HFFc6 (cell line): ENCODE results near the gene SCFD1. TPM values are rescaled to one million over a fixed set of nuclear protein-coding genes. Genes with fewer than 3 reads are reported as not detected.

Source experiments
- DNase-seq: peaks from one replicate; pipeline ENCODE4 v3.0.0-alpha.2; 2018
- H3K27ac Mint-ChIP-seq: 2 replicates; pipeline ENCODE4 v1.8.0; 2020; ENCODE audit warnings: mild to moderate bottlenecking, mixed read lengths
- H3K27me3 Mint-ChIP-seq: 2 replicates; pipeline ENCODE4 v1.8.0; 2021; ENCODE audit warnings: mild to moderate bottlenecking, moderate library complexity, mixed read lengths; ENCODE audit not compliant: insufficient read depth
- H3K36me3 Mint-ChIP-seq: 2 replicates; pipeline ENCODE4 v1.8.0; 2021; ENCODE audit warnings: low read depth, mixed read lengths
- H3K4me1 Mint-ChIP-seq: 2 replicates; pipeline ENCODE4 v1.8.0; 2020; ENCODE audit warnings: low read depth, mixed read lengths
- H3K4me3 Mint-ChIP-seq: 2 replicates; pipeline ENCODE4 v1.8.0; 2020; ENCODE audit warnings: mild to moderate bottlenecking, moderate library complexity, mixed read lengths
- H3K9me3 Mint-ChIP-seq: 2 replicates; pipeline ENCODE4 v1.8.0; 2020; ENCODE audit warnings: mild to moderate bottlenecking, mixed read lengths
- total RNA-seq, 6 experiments: library from RNA; stranded (reverse); fragmentation: NEBNext Ultra II Directional; extraction: Animal tissue kit (Norgen Biotek cat#: 25700); gene quantifications; 2 replicates in 1 of 6; 3 replicates in 5 of 6; pipeline ENCODE4 v1.2.3, GENCODE V29; 2021
- TF ChIP-seq, protein P1 (sequence below): fragments of 200-600 bp; sonication (generic); IDR thresholded peaks from 2 replicates; pipeline ENCODE4 v1.5.0; 2021; ENCODE audit warnings: antibody characterized with exemption, mild to moderate bottlenecking

Gene SCFD1
- total RNA-seq, 6 experiments from 2014 or later: 105 to 126 (median 113) TPM

DNA sequence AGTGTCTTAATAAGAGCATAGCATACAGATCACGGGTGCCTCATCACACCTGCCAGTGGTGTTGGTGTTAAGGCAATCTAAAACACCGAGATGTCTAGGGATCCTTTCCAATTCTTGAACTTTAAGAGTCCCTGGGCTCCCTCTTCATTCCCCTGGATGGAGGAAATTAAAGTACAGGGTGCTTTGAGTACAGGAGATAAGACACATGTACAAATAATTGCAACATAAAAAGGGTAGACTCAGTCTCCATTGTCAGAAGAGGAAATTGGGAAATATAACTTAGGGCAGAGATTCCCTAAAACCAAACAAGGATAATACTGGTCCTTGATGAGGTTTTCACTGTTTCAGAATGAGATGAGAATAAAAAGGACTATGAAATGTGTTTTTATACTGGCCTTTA, 34.9 kb downstream of the SCFD1 start:
- H3K27ac Mint-ChIP-seq: no peak overlapping the region
- no peak for DNase-seq
- H3K27me3 Mint-ChIP-seq: no peaks in the 10 kb centered on the region
- peaks cover 15% of the 10 kb centered on the region for H3K36me3 Mint-ChIP-seq
- H3K4me1 Mint-ChIP-seq: no peaks in the 10 kb centered on the region
- H3K9me3 Mint-ChIP-seq: no peaks in the 10 kb centered on the region
- TF ChIP-seq, protein P1, sequence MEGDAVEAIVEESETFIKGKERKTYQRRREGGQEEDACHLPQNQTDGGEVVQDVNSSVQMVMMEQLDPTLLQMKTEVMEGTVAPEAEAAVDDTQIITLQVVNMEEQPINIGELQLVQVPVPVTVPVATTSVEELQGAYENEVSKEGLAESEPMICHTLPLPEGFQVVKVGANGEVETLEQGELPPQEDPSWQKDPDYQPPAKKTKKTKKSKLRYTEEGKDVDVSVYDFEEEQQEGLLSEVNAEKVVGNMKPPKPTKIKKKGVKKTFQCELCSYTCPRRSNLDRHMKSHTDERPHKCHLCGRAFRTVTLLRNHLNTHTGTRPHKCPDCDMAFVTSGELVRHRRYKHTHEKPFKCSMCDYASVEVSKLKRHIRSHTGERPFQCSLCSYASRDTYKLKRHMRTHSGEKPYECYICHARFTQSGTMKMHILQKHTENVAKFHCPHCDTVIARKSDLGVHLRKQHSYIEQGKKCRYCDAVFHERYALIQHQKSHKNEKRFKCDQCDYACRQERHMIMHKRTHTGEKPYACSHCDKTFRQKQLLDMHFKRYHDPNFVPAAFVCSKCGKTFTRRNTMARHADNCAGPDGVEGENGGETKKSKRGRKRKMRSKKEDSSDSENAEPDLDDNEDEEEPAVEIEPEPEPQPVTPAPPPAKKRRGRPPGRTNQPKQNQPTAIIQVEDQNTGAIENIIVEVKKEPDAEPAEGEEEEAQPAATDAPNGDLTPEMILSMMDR: no peak
- H3K4me3 Mint-ChIP-seq: no peak overlapping the region

DNA sequence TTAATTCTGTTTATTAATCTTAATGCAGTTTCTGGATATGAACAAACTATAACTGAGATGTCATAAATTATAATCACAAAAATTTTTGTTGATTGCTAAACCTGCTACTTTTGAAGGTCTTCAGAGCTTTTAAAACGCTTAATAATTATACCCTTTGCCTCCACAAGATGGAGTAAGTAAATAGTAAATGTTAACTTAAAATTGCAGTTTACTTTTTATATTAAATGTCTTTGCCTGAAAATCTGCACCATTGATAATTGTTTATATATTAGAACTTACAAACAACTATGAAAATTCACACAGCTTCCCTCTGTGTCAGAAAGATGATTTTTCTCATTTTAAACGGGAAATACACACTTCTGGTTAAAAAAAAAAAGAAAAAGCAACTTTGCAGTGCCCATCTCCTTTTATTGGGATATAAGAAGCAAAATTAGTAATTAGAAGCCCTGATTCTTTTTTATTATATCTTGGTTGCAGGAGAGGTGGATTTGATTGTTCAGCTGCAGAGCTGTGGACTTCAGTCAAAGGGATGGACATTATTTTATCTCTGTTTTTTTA, 35.6 kb downstream of the SCFD1 start:
- Mint-ChIP-seq H3K27me3 (no peaks in the 10 kb centered on the region), H3K4me1 (no peaks in the 10 kb centered on the region), H3K9me3 (no peaks in the 10 kb centered on the region), H3K4me3 (no peak overlapping the region), H3K36me3 (peaks cover 21% of the 10 kb centered on the region), H3K27ac (no peak overlapping the region)
- TF ChIP-seq, protein P1: peak; percentile 71
- no peak for DNase-seq

DNA sequence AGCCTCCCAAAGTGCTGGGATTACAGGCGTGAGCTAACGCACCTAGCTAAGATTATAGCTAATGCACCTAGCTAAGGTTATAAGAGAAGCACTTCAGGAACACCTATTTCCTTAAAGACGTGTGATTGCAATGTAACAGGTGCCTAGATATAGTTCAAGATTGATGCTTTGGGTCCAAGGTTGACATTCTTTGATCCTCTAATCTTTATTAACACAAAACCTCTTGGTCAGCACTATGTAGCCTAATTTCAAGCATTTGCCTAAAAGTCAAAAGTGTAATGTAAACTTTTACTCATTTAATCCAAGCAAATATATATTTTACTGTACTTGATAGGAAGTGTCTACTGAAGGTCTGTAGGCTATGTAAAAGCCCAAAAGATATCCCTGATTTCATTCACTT, 36.5 kb downstream of the SCFD1 start:
- Mint-ChIP-seq H3K4me3 (no peak overlapping the region), H3K27ac (no peak overlapping the region), H3K4me1 (no peaks in the 10 kb centered on the region), H3K36me3 (peaks cover 21% of the 10 kb centered on the region), H3K9me3 (no peaks in the 10 kb centered on the region), H3K27me3 (no peaks in the 10 kb centered on the region)
- TF ChIP-seq, protein P1: no peak
- DNase-seq: no peak

DNA sequence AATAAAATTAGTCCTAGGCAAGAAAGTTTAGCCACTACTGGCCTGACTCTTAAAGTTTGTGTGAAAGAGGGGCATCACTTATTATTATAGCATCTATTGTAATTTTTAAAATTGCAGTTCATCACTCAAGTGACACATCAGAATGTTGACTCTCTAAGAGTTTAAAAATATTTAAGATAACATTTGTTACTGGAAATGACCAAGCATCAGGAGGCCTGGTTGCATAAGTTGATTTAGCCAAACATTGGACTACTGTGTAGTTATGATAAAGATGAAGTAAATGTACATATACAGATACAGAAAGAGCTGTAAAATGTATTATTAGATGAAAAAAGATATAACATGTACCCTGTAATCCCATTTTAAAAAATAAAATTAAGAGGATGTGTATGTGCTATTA, 47.5 kb downstream of the SCFD1 start:
- TF ChIP-seq, protein P1: no peak
- Mint-ChIP-seq H3K9me3 (peaks cover 8% of the 10 kb centered on the region), H3K4me1 (no peaks in the 10 kb centered on the region), H3K27me3 (peaks cover 3% of the 10 kb centered on the region; the same call in 1 of the 2 replicates), H3K4me3 (no peak overlapping the region), H3K27ac (no peak overlapping the region), H3K36me3 (peaks cover 32% of the 10 kb centered on the region)
- no peak for DNase-seq

DNA sequence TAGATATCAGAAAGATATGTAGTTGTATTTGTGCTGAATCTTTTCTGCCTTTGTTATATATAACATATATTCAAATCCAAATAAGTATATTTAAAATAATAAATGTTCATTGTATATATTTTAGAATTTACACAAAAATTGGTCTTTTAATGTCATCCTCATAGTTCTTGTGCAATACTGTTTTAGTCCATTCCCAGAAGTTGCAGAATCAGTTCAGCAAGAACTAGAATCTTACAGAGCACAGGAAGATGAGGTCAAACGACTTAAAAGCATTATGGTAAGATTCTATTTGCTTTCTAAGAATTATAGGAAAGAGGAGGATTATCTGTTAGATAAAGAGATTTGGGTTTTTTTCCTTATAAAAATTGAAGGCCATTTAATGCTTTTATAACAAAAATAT, 51.0 kb downstream of the SCFD1 start:
- H3K27me3 Mint-ChIP-seq: peaks cover 1% of the 10 kb centered on the region; the same call in 1 of the 2 replicates
- H3K9me3 Mint-ChIP-seq: no peaks in the 10 kb centered on the region
- no peaks in the 10 kb centered on the region for H3K4me1 Mint-ChIP-seq
- no peak overlapping the region for H3K27ac Mint-ChIP-seq
- no peak overlapping the region for H3K4me3 Mint-ChIP-seq
- TF ChIP-seq, protein P1: no peak
- peaks cover 25% of the 10 kb centered on the region for H3K36me3 Mint-ChIP-seq
- no peak for DNase-seq
